HL-60 (cell line): ENCODE results near the gene GALNT9.

Source experiments
- DNase-seq, 2 experiments: peaks; one replicate each; pipeline ENCODE4 v3.0.0-alpha.2; 2010 to 2020; ENCODE audit warnings: low read depth in 1 of 2, low spot score in 1 of 2
- H3K27ac ChIP-seq: fragments of 250-450 bp; sonication (Bioruptor Pico); replicated peaks from 2 replicates; pipeline ENCODE4 v1.5.1; 2020; ENCODE audit warnings: mild to moderate bottlenecking, moderate library complexity
- H3K27me3 ChIP-seq: fragments of 250-450 bp; sonication (Bioruptor Pico); 2 replicates; pipeline ENCODE4 v1.5.1; 2021; ENCODE audit warnings: mild to moderate bottlenecking, moderate library complexity; ENCODE audit not compliant: insufficient read depth, poor library complexity, severe bottlenecking
- H3K4me3 ChIP-seq: replicated peaks from 2 replicates; pipeline ENCODE4 v1.5.1; 2011; ENCODE audit warnings: mild to moderate bottlenecking, control low read depth, low read length; ENCODE audit not compliant: insufficient read depth
- CTCF ChIP-seq: IDR thresholded peaks from one replicate; pipeline ENCODE4 v1.5.1; 2011; ENCODE audit warnings: low read length, control low read depth, inconsistent platforms; ENCODE audit not compliant: insufficient read depth
- GABPA ChIP-seq: IDR thresholded peaks from 2 replicates; pipeline ENCODE4 v1.6.1; 2012; ENCODE audit warnings: low read depth
- POLR2AphosphoS5 ChIP-seq: IDR thresholded peaks from 2 replicates; pipeline ENCODE4 v1.6.1; 2012; ENCODE audit warnings: low read depth
- REST ChIP-seq: IDR thresholded peaks from 2 replicates; pipeline ENCODE4 v1.6.1; 2012; ENCODE audit warnings: low read depth; ENCODE audit not compliant: insufficient replicate concordance
- SPI1 ChIP-seq: IDR thresholded peaks from 2 replicates; pipeline ENCODE4 v1.6.1; 2012; ENCODE audit warnings: low read depth, mild to moderate bottlenecking, borderline replicate concordance

Gene GALNT9

GRCh38 chr12:132249689-132250478 lies 79.5 kb downstream of the GALNT9 start:
- no peak for TF ChIP-seq SPI1
- no peak for TF ChIP-seq POLR2AphosphoS5
- no peak for TF ChIP-seq REST
- no peak for TF ChIP-seq GABPA
- no peak for TF ChIP-seq CTCF
- H3K4me3 ChIP-seq, result no peak overlapping the region
- no peak overlapping the region for H3K27ac ChIP-seq
- no peak for DNase-seq
- no peaks in the 10 kb centered on the region for H3K27me3 ChIP-seq

GRCh38 chr12:132248453-132249167 lies 80.8 kb downstream of the GALNT9 start:
- no peak overlapping the region for H3K27ac ChIP-seq
- no peak overlapping the region for H3K4me3 ChIP-seq
- H3K27me3 ChIP-seq, result no peaks in the 10 kb centered on the region
- no peak for TF ChIP-seq SPI1
- no peak for TF ChIP-seq REST
- TF ChIP-seq POLR2AphosphoS5, result no peak
- no peak for TF ChIP-seq CTCF
- no peak for TF ChIP-seq GABPA
- no peak for DNase-seq

GRCh38 chr12:132247718-132248452 lies 81.5 kb downstream of the GALNT9 start:
- Histone ChIP-seq H3K27ac (no peak overlapping the region), H3K27me3 (no peaks in the 10 kb centered on the region), H3K4me3 (no peak overlapping the region)
- no peak for DNase-seq
- TF ChIP-seq POLR2AphosphoS5 (no peak), CTCF (no peak), REST (no peak), SPI1 (no peak), GABPA (no peak)
